Colon (tissue), 2 donors: Measurements from ENCODE around the gene DMPK.
A peak's percentile ranks its signal among the peaks of the same experiment; 100 is the strongest.
"Not testable (repeated sequence)": the region's sequence is repeated elsewhere in the genome, so short reads cannot be mapped to it uniquely, and the experiment has no call there.

ENCODE experiments used
- FAIRE-seq: peaks from 2 replicates; lab custom pipeline; 2012; peaks lifted over from hg19 to GRCh38; lab: Jason Lieb, UNC
- donor health status: control.
- donor health status: control.

The DMPK gene

GRCh38 chr19:45739498-45740439, 42.5 kb downstream of the DMPK start:
- FAIRE-seq: no peak

GRCh38 chr19:45733160-45733810, 49.0 kb downstream of the DMPK start, which contains the start of gene MEIOSIN:
Gene MEIOSIN (plus strand): TSS chr19:45733439. CDS start chr19:45735377, 1,938 bp downstream.
- no peak for FAIRE-seq

DNA sequence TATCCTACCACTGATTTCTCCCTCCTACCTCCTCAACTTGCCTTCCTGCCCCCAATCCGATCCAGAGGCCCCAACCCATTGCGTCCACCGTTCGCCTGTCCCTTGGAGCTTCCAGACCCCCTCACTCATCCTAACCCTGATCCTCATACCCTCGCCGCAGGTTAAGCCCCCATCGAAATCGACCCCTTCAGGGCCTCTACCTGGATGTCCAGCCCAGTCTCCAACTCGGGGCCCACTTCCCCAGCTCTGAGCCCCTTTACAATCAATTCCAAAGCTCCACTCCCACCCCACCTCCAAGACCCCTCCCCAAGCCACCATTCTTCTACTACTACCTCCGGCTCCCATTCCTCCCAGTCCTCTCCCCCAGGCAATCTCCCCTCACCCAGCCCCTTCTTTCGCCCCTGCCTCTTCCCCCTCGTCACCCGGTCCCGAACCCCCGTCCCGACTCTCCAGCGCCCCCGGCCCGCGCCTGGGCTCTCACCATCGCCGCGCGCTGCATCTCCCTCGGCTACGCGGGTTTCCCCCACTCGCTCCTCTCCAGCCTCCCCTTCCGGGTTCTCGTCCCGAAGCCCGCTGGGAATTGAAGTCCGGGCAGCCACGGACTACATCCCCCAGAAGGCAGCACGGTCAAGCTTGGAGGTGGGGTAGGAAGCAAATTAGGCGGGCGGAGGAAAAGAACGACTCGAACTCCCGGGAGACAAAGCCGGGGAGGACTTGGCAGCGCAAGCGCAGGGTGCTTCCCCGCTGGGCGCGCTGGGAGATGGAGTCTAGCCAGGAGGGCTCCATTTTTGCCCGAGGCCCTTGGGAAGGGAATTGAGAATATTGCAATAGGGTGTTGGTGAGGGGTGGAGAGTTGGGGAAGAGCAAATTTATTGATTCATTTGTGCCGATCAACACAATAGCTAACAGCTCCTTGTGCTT, 51.7 kb downstream of the DMPK start, which contains the start of gene FBXO46:
FBXO46 (minus strand) TSS at position 529 of the 921 bp plus-strand sequence. CDS start 17,401 bp downstream, outside the sequence.
- peak; percentile 47 for FAIRE-seq

GRCh38 chr19:45729800-45730290, 52.4 kb downstream of the DMPK start:
- FAIRE-seq: no peak

- FAIRE-seq: not testable (repeated sequence)
These were observed 53.6 kb downstream of the DMPK start for GRCh38 chr19:45728683-45729082.

DNA sequence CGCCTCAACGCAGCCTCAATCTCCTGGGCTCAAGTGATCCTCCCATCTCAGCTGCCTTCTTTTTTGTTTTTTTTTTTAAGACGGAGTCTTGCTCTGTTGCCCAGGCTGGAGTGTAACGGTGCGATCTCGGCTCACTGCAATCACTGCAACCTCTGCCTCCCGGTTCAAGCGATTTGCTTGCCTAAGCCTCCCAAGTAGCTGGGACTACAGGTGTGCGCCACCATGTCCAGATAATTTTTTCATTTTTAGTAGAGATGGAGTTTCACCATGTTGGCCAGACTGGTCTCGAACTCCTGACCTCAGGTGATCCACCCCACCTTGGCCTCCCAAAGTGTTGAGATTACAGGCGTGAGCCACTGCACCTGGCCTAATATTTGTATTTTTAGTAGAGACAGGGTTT, 62.2 kb downstream of the DMPK start:
- not testable (repeated sequence) for FAIRE-seq
